Suprapubic skin (tissue), 4 donors: ENCODE results near the gene SET. TPM values are rescaled to one million over a fixed set of nuclear protein-coding genes. Genes with fewer than 3 reads are reported as not detected.
"Not testable (repeated sequence)": the region's sequence is repeated elsewhere in the genome, so short reads cannot be mapped to it uniquely, and the experiment has no call there.

ENCODE experiments used
- DNase-seq, 2 donors: peaks; one replicate each; pipeline ENCODE4 v3.0.0-alpha.2; 2019; ENCODE audit warnings: low spot score in 2 of 2
- H3K27ac ChIP-seq: fragments of 200-600 bp; sonication (generic); one replicate; pipeline ENCODE4 v1.5.1; 2019
- H3K27me3 ChIP-seq: fragments of 200-600 bp; sonication (generic); one replicate; pipeline ENCODE4 v1.5.1; 2019
- H3K36me3 ChIP-seq: fragments of 200-600 bp; sonication (generic); one replicate; pipeline ENCODE4 v1.5.1; 2019
- H3K4me1 ChIP-seq: fragments of 200-600 bp; sonication (generic); one replicate; pipeline ENCODE4 v1.5.1; 2019
- H3K4me3 ChIP-seq: fragments of 200-600 bp; sonication (generic); one replicate; pipeline ENCODE4 v1.5.1; 2019; ENCODE audit warnings: mild to moderate bottlenecking
- H3K9me3 ChIP-seq: fragments of 200-600 bp; sonication (generic); one replicate; pipeline ENCODE4 v1.5.1; 2019
- CTCF ChIP-seq, 2 donors: fragments of 200-600 bp in 1 of 2; fragments of 450-650 bp in 1 of 2; sonication (generic) in 1 of 2; IDR thresholded peaks; one replicate each; pipeline ENCODE4 v1.5.1; 2016 to 2019; ENCODE audit warnings: antibody characterized with exemption in 2 of 2, mild to moderate bottlenecking in 1 of 2, moderate library complexity in 1 of 2
- EP300 ChIP-seq: sonication (generic); formaldehyde crosslinking; IDR thresholded peaks from one replicate; pipeline ENCODE4 v1.6.1; 2017; ENCODE audit warnings: antibody characterized with exemption
- POLR2A ChIP-seq, 2 donors: fragments of 450-650 bp; IDR thresholded peaks; one replicate each; pipeline ENCODE4 v1.6.1; 2017; ENCODE audit warnings: antibody characterized with exemption in 2 of 2, mild to moderate bottlenecking in 2 of 2, moderate library complexity in 2 of 2
- POLR2AphosphoS5 ChIP-seq, 3 donors: sonication (generic); formaldehyde crosslinking; IDR thresholded peaks; one replicate each; pipeline ENCODE4 v1.6.1; 2017; ENCODE audit warnings: antibody characterized with exemption in 3 of 3
- WGBS: methylation state at CpG from one replicate; pipeline ENCODE4 v1.1.5; 2018; 5-methylcytosine and 5-hydroxymethylcytosine counted together
- total RNA-seq, 4 donors: library from RNA; depleted of rRNA; stranded (reverse); fragments of >200 nt; gene quantifications; one replicate each; pipeline ENCODE4 v1.1.0, GENCODE V29; 2016

The SET gene
- total RNA-seq: 100 to 1,000 TPM; 101 to 166 (median 161) TPM

GRCh38 chr9:128688501-128689292, at the start of gene SET:
SET (plus strand) TSS chr9:128689222; CDS start chr9:128689583, 361 bp downstream.
- WGBS: 7% methylated on average over 9 of the region's 93 CpGs
- H3K4me1 ChIP-seq: peaks cover 51% of the 10 kb centered on the region
- peak; percentile 94 to 95 for DNase-seq

GRCh38 chr9:128640603-128641002, 48.4 kb upstream of the SET start:
- DNase-seq: no peak
- WGBS: 92% methylated on average over 5 of the region's 18 CpGs
- no peak overlapping the region for H3K4me3 ChIP-seq
- H3K4me1 ChIP-seq: peaks cover 10% of the 10 kb centered on the region
- no peaks in the 10 kb centered on the region for H3K27me3 ChIP-seq
- H3K9me3 ChIP-seq: no peaks in the 10 kb centered on the region
- peaks cover 21% of the 10 kb centered on the region for H3K36me3 ChIP-seq
- TF ChIP-seq POLR2AphosphoS5 (IDR thresholded peaks at IDR 0.05) (no peak), POLR2A (IDR thresholded peaks at IDR 0.05) (no peak)
- no peak overlapping the region for H3K27ac ChIP-seq

More at GRCh38 chr9:128688501-128689292, at the start of gene SET:
- peak; percentile 86 for TF ChIP-seq POLR2A (IDR thresholded peaks at IDR 0.05)
- TF ChIP-seq CTCF (IDR thresholded peaks at IDR 0.05): no peak
- no peak for TF ChIP-seq EP300
- TF ChIP-seq POLR2AphosphoS5 (IDR thresholded peaks at IDR 0.05): peak in 1 of 3 donors; percentile 21
- H3K9me3 ChIP-seq: no peaks in the 10 kb centered on the region
- peak within 1 kb of the TSS; percentile 71 for H3K4me3 ChIP-seq
- peaks cover 20% of the 10 kb centered on the region for H3K36me3 ChIP-seq
- H3K27me3 ChIP-seq: no peaks in the 10 kb centered on the region
- peak within 1 kb of the TSS; percentile 95 for H3K27ac ChIP-seq

GRCh38 chr9:128642675-128643245, 46.3 kb upstream of the SET start:
- Histone ChIP-seq H3K27ac (no peak overlapping the region), H3K36me3 (peaks cover 21% of the 10 kb centered on the region), H3K4me3 (no peak overlapping the region), H3K4me1 (no peaks in the 10 kb centered on the region), H3K9me3 (no peaks in the 10 kb centered on the region), H3K27me3 (no peaks in the 10 kb centered on the region)
- DNase-seq: no peak
- 74% methylated on average over 12 of the region's 12 CpGs for WGBS
- TF ChIP-seq CTCF (IDR thresholded peaks at IDR 0.05): no peak
- TF ChIP-seq EP300: no peak
- no peak for TF ChIP-seq POLR2AphosphoS5 (IDR thresholded peaks at IDR 0.05)
- no peak for TF ChIP-seq POLR2A (IDR thresholded peaks at IDR 0.05)

GRCh38 chr9:128643519-128644300, 45.3 kb upstream of the SET start:
- Histone ChIP-seq H3K4me1 (no peaks in the 10 kb centered on the region), H3K4me3 (no peak overlapping the region), H3K9me3 (no peaks in the 10 kb centered on the region), H3K27ac (no peak overlapping the region), H3K27me3 (no peaks in the 10 kb centered on the region), H3K36me3 (peaks cover 20% of the 10 kb centered on the region)
- WGBS: 73% methylated on average over 12 of the region's 12 CpGs
- no peak for TF ChIP-seq CTCF (IDR thresholded peaks at IDR 0.05)
- no peak for TF ChIP-seq POLR2A (IDR thresholded peaks at IDR 0.05)
- TF ChIP-seq POLR2AphosphoS5 (IDR thresholded peaks at IDR 0.05): no peak
- no peak for TF ChIP-seq EP300
- DNase-seq: no peak

GRCh38 chr9:128648206-128648605, 40.8 kb upstream of the SET start:
- not testable (repeated sequence) for DNase-seq, H3K36me3 ChIP-seq, H3K27ac ChIP-seq, H3K9me3 ChIP-seq, H3K4me3 ChIP-seq, H3K27me3 ChIP-seq, H3K4me1 ChIP-seq
- peak; percentile 7 to 10 for TF ChIP-seq CTCF (IDR thresholded peaks at IDR 0.05)
- WGBS: 90% methylated on average over 9 of the region's 9 CpGs
